Heart left ventricle (tissue), 13 donors: ENCODE results near the gene ARMC2.

Experiments
- POLR2A ChIP-seq, 2 donors: fragments of 450-650 bp; IDR thresholded peaks; one replicate each; pipeline ENCODE4 v1.6.1; 2017; ENCODE audit warnings: antibody characterized with exemption in 2 of 2, mild to moderate bottlenecking in 2 of 2, moderate library complexity in 2 of 2
- TF ChIP-seq, protein P1 (sequence below), 12 donors: fragments of 200-600 bp; sonication (generic) in 4 of 12; IDR thresholded peaks; one replicate each; pipeline versions ENCODE4 v1.5.0 to v1.8.0; 2018 to 2022; ENCODE audit warnings: antibody characterized with exemption in 12 of 12, mild to moderate bottlenecking in 5 of 12
- donor health status: ischemic (EF 13 %, LVEDD 7.1; RV severe dilation, severe dysfunction).
- donor health status: DM: no; HTN: yes; CAD: no.
- donor health status: DM: no; HTN: no; CAD: no.
- donor health status: ischemic (EF 25% LVEDD 6.9; RV normal size, moderate dysfunction).
- donor health status: ischemic (EF 25% LVEDD 5.7; RV mildly dilated, moderate dysfunction).
- donor health status: ischemic (EF 35%, LVEDD 5.7; RV mildly dilated, moderate dysfunction).
- donor health status: nonischemic (EF 11% LVEDD 7.7; RV severe dilation, severe dysfunction).
- donor health status: DM: yes; HTN: yes; CAD: no.
- donor health status: PGD.
- donor health status: ischemic (EF 29% LVEDD 5.4; RV normal size, mild dysfunction).
- donor health status: nonischemic (EF 23%, LVEDD 6.1; RV moderate dilation, normal function).

- TF ChIP-seq POLR2A (IDR thresholded peaks at IDR 0.05): no peak
- TF ChIP-seq, protein P1, sequence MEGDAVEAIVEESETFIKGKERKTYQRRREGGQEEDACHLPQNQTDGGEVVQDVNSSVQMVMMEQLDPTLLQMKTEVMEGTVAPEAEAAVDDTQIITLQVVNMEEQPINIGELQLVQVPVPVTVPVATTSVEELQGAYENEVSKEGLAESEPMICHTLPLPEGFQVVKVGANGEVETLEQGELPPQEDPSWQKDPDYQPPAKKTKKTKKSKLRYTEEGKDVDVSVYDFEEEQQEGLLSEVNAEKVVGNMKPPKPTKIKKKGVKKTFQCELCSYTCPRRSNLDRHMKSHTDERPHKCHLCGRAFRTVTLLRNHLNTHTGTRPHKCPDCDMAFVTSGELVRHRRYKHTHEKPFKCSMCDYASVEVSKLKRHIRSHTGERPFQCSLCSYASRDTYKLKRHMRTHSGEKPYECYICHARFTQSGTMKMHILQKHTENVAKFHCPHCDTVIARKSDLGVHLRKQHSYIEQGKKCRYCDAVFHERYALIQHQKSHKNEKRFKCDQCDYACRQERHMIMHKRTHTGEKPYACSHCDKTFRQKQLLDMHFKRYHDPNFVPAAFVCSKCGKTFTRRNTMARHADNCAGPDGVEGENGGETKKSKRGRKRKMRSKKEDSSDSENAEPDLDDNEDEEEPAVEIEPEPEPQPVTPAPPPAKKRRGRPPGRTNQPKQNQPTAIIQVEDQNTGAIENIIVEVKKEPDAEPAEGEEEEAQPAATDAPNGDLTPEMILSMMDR (IDR thresholded peaks at IDR 0.05): no peak
Observed at GRCh38 chr6:108809211-108809610, 39.0 kb upstream of the ARMC2 start.
